ENCODE data around the gene SORCS1. TPM values are rescaled to one million over a fixed set of nuclear protein-coding genes. Genes with fewer than 3 reads are reported as not detected.

The SORCS1 gene
- total RNA-seq, 1 experiment from 2014 or later = not detected

GRCh38 chr10:106802949-106803348 is 361.6 kb downstream of the SORCS1 start:
- no peak for ATAC-seq
- Histone ChIP-seq H3K4me3 (replicated peaks in 1 of 2; ENCODE audit: low read depth in 1 of 2, low read length in 2 of 2) (no peak overlapping the region), H4K20me1 (ENCODE audit: insufficient read depth) (no peaks in the 10 kb centered on the region), H3K79me2 (ENCODE audit: insufficient read depth, low read length) (no peaks in the 10 kb centered on the region), H3K9me2 (ENCODE audit: insufficient read depth) (no peaks in the 10 kb centered on the region), H3K4me1 (ENCODE audit: control insufficient read depth in 1 of 2, insufficient read depth in 2 of 2, low read length in 2 of 2) (no peaks in the 10 kb centered on the region), H3K4me2 (ENCODE audit: low read length) (no peak overlapping the region), H3K27ac (ENCODE audit: low read depth, low read length) (no peak overlapping the region), H3K9me3 (ENCODE audit: control insufficient read depth in 1 of 2, insufficient read depth in 1 of 2, low read depth in 1 of 2, low read length in 2 of 2) (peaks cover 8 to 12% of the 10 kb centered on the region in 2 experiments; a peak in 2 of 4 replicates), H3K9ac (ENCODE audit: low read length) (no peak overlapping the region), H2AFZ (ENCODE audit: low read depth, low read length, poor library complexity, severe bottlenecking) (no peak overlapping the region), H3K27me3 (ENCODE audit: insufficient read depth, low read length) (no peaks in the 10 kb centered on the region), H3K36me3 (ENCODE audit: control insufficient read depth in 1 of 2, insufficient read depth in 2 of 2, low read length in 2 of 2) (no peaks in the 10 kb centered on the region)
- intact Hi-C loops (cut with micrococcal nuclease) = no loop called here
- BruUV-seq (replicated peaks) = no TSS peak
- TF ChIP-seq, protein P1, sequence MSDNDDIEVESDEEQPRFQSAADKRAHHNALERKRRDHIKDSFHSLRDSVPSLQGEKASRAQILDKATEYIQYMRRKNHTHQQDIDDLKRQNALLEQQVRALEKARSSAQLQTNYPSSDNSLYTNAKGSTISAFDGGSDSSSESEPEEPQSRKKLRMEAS (IDR thresholded peaks at IDR 0.05) = no peak
- TF ChIP-seq CEBPB (IDR thresholded peaks at IDR 0.05; ENCODE audit: low read depth) = no peak
- TF ChIP-seq SP1 (IDR thresholded peaks at IDR 0.05; ENCODE audit: low read depth) = no peak
- no peak for TF ChIP-seq SIN3A (IDR thresholded peaks at IDR 0.05; ENCODE audit: low read depth)
- TF ChIP-seq POLR2AphosphoS5 (IDR thresholded peaks at IDR 0.05; ENCODE audit: low read depth, low read length) = no peak
- ChIA-PET RAD21 (ENCODE audit: low non-redundant PET in 1 of 2, low total read pairs in 2 of 2, uncharacterized antibody in 2 of 2, unreplicated experiment in 2 of 2) (no interaction called here), CTCF (no interaction called here), POLR2A (no interaction called here)
- DNase-seq (ENCODE audit: low read depth, low spot score) = no peak

DNA sequence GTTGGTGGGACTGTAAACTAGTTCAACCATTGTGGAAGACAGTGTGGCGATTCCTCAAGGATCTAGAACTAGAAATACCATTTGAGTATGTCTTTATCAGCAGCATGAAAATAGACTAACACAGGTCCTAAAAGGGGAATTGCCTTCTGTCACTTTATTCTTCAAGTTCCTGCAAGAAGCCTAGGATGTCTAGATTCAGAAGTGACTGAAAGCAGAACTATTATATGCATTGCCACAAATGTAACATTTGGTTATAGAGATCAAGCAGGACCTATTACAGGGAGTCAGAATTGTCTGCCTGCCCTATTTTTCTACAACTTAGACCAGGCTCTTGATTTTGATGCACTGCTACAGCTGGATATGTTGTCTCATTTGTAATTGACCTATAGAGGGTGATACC is 364.7 kb downstream of the SORCS1 start:
- no peak for TF ChIP-seq CTCF (IDR thresholded peaks at IDR 0.05 in 2 of 3, conservative IDR thresholded peaks at IDR 0.05 in 1 of 3; ENCODE audit: borderline replicate concordance in 1 of 3, insufficient read depth in 1 of 3, low read depth in 2 of 3, low read length in 2 of 3)
- intact Hi-C loops (cut with micrococcal nuclease) = no loop called here
- POLR2A ChIA-PET = no interaction called here
- Histone ChIP-seq H3K9me3 (ENCODE audit: control insufficient read depth in 1 of 2, insufficient read depth in 1 of 2, low read depth in 1 of 2, low read length in 2 of 2) (peaks cover 13 to 32% of the 10 kb centered on the region in 2 experiments; a peak in 2 of 4 replicates), H3K4me3 (replicated peaks in 1 of 2; ENCODE audit: low read depth in 1 of 2, low read length in 2 of 2) (no peak overlapping the region), H2AFZ (ENCODE audit: low read depth, low read length, poor library complexity, severe bottlenecking) (no peak overlapping the region), H3K9ac (ENCODE audit: low read length) (no peak overlapping the region), H3K36me3 (ENCODE audit: control insufficient read depth in 1 of 2, insufficient read depth in 2 of 2, low read length in 2 of 2) (no peaks in the 10 kb centered on the region), H3K9me2 (ENCODE audit: insufficient read depth) (no peaks in the 10 kb centered on the region), H3K27ac (ENCODE audit: low read depth, low read length) (no peak overlapping the region), H4K20me1 (ENCODE audit: insufficient read depth) (no peaks in the 10 kb centered on the region), H3K79me2 (ENCODE audit: insufficient read depth, low read length) (no peaks in the 10 kb centered on the region), H3K4me1 (ENCODE audit: control insufficient read depth in 1 of 2, insufficient read depth in 2 of 2, low read length in 2 of 2) (no peaks in the 10 kb centered on the region), H3K27me3 (ENCODE audit: insufficient read depth, low read length) (no peaks in the 10 kb centered on the region), H3K4me2 (ENCODE audit: low read length) (no peak overlapping the region)
- CTCF ChIA-PET = no interaction called here
- no TSS peak for BruUV-seq (replicated peaks)
- RAD21 ChIA-PET (ENCODE audit: low non-redundant PET in 1 of 2, low total read pairs in 2 of 2, uncharacterized antibody in 2 of 2, unreplicated experiment in 2 of 2) = no interaction called here
- DNase-seq (ENCODE audit: low read depth, low spot score) (no peak), ATAC-seq (no peak)

Measured in HCT116 (cell line).